NCI-H187 treated with DMSO at 0.1 percent for 48 hours (cell line): ENCODE data around the gene KANSL1.
"Not testable (repeated sequence)": the region's sequence is repeated elsewhere in the genome, so short reads cannot be mapped to it uniquely, and the experiment has no call there.

Source experiments
- DNase-seq: peaks from one replicate; lab custom pipeline; 2025; lab: John Stamatoyannopoulos, UW

Gene KANSL1

DNA sequence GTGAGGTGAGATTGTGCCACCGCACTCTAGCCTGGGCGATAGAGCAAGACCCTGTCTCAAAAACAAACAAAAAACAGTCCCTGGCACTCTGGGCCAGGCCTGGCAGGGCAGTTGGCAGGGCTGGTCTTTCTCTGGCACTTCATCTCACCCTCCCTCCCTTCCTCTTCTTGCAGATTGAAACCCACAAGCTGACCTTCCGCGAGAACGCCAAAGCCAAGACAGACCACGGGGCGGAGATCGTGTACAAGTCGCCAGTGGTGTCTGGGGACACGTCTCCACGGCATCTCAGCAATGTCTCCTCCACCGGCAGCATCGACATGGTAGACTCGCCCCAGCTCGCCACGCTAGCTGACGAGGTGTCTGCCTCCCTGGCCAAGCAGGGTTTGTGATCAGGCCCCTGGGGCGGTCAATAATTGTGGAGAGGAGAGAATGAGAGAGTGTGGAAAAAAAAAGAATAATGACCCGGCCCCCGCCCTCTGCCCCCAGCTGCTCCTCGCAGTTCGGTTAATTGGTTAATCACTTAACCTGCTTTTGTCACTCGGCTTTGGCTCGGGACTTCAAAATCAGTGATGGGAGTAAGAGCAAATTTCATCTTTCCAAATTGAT, 169.3 kb downstream of the KANSL1 start:
- DNase-seq, result no peak

DNA sequence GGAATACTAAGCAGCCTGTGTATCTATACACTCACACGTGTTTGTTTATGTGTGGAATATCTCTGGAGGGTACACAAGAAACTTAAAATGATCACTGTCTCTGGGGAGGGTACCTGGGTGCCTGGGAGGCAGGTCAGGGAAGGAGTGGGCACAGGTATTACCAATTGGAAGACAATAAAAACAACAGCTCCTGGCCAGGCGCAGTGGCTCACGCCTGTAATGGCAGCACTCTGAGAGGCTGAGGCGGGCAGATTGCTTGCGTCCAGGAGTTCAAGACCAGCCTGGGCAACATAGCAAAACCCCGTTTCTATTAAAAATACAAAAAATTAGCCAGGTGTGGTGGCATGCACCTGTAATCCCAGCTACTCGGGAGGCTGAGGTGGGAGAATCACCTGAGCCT, 169.9 kb downstream of the KANSL1 start:
- DNase-seq, result not testable (repeated sequence)

DNA sequence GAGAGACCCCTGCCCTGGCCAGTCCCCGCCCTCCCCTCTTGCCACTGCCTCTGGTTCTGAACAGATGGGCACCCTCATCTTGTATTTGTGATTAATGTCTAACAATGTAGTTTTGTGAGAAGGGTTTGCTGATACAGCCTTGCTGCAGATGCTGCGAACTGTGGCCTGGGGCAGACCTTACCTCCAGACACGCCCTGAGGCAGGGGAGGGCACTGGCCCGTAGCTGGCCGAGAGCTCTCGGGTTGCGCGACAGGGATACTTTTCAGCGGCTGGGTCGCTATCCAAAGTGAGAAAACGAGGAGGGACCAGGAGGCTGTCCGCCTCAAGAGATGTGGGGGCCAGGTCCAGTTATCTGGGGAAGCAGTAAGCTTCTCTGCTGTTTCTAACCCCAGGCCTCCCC, 172.2 kb downstream of the KANSL1 start:
- DNase-seq, result no peak

DNA sequence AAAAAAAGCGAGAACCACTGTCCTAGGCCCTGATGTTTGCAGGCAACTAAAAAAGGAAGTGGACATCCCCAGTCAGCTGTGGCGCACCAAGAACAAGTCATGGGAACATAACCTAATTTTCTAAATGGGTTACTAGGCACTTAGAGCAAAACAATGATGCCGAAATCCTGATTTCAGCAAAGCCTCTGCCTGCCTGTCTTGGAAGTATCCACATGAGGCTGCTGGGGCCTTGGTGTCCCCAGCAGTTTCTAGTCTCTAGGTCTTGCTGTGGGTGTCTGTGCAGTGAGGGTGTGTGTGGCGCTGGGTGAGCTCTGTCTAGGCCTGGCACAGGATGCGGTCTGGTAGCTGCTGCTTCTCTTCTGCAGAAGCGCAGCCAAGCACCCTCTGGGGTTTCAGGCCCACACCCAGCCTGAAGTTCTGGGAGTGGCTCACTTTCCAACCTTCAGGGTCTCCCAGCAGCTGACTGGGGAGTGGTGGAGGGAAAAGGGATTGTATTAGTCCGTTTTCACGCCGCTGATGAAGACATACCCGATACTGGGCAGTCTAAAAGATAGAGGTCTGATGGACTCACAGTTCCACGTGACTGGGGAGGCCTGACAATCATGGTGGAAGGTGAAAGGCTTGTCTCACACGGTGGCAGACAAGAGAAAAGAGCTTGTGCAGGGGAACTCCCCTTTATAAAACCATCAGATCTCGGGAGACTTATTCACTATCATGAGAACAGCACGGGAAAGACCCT, 173.0 kb downstream of the KANSL1 start:
- DNase-seq, result no peak

DNA sequence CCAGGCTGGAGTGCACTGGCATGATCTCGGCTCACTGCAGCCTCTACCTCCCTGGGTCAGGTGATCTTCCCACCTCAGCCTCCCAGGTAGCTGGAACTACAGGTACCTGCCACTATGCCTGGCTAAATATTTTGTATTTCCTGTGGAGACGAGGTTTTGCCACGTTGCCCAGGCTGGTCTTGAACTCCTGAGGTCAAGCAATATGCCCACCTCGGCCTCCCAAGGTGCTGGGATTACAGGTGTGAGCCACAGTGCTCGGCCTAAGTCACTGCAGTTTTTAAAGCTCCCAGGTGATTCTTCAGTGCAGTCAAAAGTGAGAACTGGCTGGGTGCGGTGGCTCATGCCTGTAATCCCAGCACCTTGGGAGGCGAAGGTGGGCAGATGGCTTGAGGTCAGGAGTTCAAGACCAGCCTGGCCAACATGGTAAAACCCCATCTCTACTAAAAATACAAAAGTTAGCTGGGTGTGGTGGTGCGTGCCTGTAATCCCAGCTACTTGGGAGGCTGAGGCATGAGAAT, 173.8 kb downstream of the KANSL1 start:
- DNase-seq, result not testable (repeated sequence)

DNA sequence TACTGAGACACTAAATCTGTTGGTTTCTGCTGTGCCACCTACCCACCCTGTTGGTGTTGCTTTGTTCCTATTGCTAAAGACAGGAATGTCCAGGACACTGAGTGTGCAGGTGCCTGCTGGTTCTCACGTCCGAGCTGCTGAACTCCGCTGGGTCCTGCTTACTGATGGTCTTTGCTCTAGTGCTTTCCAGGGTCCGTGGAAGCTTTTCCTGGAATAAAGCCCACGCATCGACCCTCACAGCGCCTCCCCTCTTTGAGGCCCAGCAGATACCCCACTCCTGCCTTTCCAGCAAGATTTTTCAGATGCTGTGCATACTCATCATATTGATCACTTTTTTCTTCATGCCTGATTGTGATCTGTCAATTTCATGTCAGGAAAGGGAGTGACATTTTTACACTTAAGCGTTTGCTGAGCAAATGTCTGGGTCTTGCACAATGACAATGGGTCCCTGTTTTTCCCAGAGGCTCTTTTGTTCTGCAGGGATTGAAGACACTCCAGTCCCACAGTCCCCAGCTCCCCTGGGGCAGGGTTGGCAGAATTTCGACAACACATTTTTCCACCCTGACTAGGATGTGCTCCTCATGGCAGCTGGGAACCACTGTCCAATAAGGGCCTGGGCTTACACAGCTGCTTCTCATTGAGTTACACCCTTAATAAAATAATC, 179.6 kb downstream of the KANSL1 start:
- no peak for DNase-seq

DNA sequence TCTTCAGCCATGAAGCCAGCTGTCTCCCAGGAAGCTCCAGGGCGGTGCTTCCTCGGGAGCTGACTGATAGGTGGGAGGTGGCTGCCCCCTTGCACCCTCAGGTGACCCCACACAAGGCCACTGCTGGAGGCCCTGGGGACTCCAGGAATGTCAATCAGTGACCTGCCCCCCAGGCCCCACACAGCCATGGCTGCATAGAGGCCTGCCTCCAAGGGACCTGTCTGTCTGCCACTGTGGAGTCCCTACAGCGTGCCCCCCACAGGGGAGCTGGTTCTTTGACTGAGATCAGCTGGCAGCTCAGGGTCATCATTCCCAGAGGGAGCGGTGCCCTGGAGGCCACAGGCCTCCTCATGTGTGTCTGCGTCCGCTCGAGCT, 180.1 kb downstream of the KANSL1 start:
- DNase-seq, result no peak

DNA sequence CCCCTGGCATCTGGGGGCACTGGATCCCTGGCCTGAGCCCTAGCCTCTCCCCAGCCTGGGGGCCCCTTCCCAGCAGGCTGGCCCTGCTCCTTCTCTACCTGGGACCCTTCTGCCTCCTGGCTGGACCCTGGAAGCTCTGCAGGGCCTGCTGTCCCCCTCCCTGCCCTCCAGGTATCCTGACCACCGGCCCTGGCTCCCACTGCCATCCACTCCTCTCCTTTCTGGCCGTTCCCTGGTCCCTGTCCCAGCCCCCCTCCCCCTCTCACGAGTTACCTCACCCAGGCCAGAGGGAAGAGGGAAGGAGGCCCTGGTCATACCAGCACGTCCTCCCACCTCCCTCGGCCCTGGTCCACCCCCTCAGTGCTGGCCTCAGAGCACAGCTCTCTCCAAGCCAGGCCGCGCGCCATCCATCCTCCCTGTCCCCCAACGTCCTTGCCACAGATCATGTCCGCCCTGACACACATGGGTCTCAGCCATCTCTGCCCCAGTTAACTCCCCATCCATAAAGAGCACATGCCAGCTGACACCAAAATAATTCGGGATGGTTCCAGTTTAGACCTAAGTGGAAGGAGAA, 180.6 kb downstream of the KANSL1 start:
- DNase-seq, result no peak

DNA sequence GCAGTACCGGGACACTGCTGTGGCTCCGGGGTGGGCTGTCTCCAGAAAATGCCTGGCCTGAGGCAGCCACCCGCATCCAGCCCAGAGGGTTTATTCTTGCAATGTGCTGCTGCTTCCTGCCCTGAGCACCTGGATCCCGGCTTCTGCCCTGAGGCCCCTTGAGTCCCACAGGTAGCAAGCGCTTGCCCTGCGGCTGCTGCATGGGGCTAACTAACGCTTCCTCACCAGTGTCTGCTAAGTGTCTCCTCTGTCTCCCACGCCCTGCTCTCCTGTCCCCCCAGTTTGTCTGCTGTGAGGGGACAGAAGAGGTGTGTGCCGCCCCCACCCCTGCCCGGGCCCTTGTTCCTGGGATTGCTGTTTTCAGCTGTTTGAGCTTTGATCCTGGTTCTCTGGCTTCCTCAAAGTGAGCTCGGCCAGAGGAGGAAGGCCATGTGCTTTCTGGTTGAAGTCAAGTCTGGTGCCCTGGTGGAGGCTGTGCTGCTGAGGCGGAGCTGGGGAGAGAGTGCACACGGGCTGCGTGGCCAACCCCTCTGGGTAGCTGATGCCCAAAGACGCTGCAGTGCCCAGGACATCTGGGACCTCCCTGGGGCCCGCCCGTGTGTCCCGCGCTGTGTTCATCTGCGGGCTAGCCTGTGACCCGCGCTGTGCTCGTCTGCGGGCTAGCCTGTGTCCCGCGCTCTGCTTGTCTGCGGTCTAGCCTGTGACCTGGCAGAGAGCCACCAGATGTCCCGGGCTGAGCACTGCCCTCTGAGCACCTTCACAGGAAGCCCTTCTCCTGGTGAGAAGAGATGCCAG, 181.3 kb downstream of the KANSL1 start:
- DNase-seq, result no peak

DNA sequence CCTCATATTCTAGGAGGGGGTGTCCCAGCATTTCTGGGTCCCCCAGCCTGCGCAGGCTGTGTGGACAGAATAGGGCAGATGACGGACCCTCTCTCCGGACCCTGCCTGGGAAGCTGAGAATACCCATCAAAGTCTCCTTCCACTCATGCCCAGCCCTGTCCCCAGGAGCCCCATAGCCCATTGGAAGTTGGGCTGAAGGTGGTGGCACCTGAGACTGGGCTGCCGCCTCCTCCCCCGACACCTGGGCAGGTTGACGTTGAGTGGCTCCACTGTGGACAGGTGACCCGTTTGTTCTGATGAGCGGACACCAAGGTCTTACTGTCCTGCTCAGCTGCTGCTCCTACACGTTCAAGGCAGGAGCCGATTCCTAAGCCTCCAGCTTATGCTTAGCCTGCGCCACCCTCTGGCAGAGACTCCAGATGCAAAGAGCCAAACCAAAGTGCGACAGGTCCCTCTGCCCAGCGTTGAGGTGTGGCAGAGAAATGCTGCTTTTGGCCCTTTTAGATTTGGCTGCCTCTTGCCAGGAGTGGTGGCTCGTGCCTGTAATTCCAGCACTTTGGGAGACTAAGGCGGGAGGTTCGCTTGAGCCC, 182.5 kb downstream of the KANSL1 start:
- no peak for DNase-seq

DNA sequence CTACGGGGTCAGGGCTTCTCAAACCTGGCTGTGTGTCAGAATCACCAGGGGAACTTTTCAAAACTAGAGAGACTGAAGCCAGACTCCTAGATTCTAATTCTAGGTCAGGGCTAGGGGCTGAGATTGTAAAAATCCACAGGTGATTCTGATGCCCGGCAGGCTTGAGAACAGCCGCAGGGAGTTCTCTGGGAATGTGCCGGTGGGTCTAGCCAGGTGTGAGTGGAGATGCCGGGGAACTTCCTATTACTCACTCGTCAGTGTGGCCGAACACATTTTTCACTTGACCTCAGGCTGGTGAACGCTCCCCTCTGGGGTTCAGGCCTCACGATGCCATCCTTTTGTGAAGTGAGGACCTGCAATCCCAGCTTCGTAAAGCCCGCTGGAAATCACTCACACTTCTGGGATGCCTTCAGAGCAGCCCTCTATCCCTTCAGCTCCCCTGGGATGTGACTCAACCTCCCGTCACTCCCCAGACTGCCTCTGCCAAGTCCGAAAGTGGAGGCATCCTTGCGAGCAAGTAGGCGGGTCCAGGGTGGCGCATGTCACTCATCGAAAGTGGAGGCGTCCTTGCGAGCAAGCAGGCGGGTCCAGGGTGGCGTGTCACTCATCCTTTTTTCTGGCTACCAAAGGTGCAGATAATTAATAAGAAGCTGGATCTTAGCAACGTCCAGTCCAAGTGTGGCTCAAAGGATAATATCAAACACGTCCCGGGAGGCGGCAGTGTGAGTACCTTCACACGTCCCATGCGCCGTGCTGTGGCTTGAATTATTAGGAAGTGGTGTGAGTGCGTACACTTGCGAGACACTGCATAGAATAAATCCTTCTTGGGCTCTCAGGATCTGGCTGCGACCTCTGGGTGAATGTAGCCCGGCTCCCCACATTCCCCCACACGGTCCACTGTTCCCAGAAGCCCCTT, 183.3 kb downstream of the KANSL1 start:
- no peak for DNase-seq

DNA sequence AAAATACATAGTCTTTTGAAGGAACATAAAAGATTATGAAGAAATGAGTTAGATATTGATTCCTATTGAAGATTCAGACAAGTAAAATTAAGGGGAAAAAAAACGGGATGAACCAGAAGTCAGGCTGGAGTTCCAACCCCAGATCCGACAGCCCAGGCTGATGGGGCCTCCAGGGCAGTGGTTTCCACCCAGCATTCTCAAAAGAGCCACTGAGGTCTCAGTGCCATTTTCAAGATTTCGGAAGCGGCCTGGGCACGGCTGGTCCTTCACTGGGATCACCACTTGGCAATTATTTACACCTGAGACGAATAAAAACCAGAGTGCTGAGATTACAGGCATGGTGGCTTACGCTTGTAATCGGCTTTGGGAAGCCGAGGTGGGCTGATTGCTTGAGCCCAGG, 184.6 kb downstream of the KANSL1 start:
- no peak for DNase-seq

DNA sequence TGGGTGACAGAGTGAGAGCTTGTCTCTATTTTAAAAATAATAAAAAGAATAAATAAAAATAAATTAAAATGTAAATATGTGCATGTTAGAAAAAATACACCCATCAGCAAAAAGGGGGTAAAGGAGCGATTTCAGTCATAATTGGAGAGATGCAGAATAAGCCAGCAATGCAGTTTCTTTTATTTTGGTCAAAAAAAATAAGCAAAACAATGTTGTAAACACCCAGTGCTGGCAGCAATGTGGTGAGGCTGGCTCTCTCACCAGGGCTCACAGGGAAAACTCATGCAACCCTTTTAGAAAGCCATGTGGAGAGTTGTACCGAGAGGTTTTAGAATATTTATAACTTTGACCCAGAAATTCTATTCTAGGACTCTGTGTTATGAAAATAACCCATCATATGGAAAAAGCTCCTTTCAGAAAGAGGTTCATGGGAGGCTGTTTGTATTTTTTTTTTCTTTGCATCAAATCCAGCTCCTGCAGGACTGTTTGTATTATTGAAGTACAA, 185.7 kb downstream of the KANSL1 start:
- no peak for DNase-seq

DNA sequence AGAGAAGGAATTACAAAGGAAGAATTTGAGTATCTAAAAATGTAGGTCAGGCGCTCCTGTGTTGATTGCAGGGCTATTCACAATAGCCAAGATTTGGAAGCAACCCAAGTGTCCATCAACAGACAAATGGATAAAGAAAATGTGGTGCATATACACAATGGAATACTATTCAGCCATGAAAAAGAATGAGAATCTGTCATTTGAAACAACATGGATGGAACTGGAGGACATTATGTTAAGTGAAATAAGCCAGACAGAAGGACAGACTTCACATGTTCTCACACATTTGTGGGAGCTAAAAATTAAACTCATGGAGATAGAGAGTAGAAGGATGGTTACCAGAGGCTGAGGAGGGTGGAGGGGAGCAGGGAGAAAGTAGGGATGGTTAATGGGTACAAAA, 187.1 kb downstream of the KANSL1 start:
- DNase-seq, result not testable (repeated sequence)

DNA sequence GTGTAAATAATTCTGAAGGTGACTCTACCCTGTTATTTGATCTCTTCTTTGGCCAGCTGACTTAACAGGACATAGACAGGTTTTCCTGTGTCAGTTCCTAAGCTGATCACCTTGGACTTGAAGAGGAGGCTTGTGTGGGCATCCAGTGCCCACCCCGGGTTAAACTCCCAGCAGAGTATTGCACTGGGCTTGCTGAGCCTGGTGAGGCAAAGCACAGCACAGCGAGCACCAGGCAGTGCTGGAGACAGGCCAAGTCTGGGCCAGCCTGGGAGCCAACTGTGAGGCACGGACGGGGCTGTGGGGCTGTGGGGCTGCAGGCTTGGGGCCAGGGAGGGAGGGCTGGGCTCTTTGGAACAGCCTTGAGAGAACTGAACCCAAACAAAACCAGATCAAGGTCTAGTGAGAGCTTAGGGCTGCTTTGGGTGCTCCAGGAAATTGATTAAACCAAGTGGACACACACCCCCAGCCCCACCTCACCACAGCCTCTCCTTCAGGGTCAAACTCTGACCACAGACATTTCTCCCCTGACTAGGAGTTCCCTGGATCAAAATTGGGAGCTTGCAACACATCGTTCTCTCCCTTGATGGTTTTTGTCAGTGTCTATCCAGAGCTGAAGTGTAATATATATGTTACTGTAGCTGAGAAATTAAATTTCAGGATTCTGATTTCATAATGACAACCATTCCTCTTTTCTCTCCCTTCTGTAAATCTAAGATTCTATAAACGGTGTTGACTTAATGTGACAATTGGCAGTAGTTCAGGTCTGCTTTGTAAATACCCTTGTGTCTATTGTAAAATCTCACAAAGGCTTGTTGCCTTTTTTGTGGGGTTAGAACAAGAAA, 189.1 kb downstream of the KANSL1 start:
- no peak for DNase-seq

DNA sequence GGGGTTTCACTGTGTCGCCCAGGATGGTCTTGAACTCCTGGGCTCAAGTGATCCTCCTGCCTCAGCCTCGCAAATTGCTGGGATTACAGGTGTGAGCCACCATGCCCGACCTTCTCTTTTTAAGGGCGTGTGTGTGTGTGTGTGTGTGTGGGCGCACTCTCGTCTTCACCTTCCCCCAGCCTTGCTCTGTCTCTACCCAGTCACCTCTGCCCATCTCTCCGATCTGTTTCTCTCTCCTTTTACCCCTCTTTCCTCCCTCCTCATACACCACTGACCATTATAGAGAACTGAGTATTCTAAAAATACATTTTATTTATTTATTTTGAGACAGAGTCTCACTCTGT, 190.3 kb downstream of the KANSL1 start:
- DNase-seq, result no peak

DNA sequence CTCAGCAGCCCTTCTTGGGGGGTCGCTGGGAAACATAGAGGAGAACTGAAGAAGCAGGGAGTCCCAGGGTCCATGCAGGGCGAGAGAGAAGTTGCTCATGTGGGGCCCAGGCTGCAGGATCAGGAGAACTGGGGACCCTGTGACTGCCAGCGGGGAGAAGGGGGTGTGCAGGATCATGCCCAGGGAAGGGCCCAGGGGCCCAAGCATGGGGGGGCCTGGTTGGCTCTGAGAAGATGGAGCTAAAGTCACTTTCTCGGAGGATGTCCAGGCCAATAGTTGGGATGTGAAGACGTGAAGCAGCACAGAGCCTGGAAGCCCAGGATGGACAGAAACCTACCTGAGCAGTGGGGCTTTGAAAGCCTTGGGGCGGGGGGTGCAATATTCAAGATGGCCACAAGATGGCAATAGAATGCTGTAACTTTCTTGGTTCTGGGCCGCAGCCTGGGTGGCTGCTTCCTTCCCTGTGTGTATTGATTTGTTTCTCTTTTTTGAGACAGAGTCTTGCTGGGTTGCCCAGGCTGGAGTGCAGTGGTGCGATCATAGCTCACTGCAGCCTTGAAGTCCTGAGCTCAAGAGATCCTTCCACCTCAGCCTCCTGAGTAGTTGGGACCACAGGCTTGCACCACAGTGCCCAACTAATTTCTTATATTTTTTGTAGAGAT, 190.8 kb downstream of the KANSL1 start:
- no peak for DNase-seq

DNA sequence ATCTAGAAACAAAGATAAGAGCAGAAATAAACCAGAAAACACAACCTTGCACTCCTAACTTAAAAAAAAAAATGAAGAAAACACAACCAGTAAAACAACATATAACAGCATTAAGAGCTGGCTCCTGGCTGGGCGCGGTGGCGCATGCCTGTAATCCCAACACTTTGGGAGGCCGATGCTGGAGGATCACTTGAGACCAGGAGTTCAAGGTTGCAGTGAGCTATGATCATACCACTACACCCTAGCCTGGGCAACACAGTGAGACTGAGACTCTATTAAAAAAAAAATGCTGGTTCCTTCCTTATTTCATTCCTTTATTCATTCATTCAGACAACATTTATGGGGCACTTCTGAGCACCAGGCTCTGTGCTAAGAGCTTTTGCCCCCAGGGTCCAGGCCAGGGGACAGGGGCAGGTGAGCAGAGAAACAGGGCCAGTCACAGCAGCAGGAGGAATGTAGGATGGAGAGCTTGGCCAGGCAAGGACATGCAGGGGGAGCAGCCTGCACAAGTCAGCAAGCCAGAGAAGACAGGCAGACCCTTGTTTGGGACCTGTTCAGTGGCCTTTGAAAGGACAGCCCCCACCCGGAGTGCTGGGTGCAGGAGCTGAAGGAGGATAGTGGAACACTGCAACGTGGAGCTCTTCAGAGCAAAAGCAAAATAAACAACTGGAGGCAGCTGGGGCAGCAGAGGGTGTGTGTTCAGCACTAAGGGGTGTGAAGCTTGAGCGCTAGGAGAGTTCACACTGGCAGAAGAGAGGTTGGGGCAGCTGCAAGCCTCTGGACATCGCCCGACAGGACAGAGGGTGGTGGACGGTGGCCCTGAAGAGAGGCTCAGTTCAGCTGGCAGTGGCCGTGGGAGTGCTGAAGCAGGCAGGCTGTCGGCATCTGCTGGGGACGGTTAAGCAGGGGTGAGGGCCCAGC, 191.6 kb downstream of the KANSL1 start:
- DNase-seq, result no peak
